Mucosa of descending colon (tissue), 3 donors: ENCODE results near the gene YAP1. TPM values are rescaled to one million over a fixed set of nuclear protein-coding genes. Genes with fewer than 3 reads are reported as not detected.

Source experiments
- ATAC-seq: fragments of 200-7000 bp; cut with Tn5 transposase; one replicate; pipeline ENCODE4 v1.9.1; 2020; ENCODE audit warnings: mild to moderate bottlenecking, moderate library complexity
- DNase-seq, 3 donors: peaks; one replicate each; pipeline ENCODE4 v3.0.0-alpha.2; 2020
- H3K36me3 ChIP-seq: fragments of 200-600 bp; one replicate; pipeline ENCODE4 v1.8.0; 2021; ENCODE audit warnings: low read depth, mild to moderate bottlenecking
- H3K4me1 ChIP-seq: fragments of 200-600 bp; one replicate; pipeline ENCODE4 v1.8.0; 2021; ENCODE audit warnings: low read depth, mild to moderate bottlenecking
- H3K4me3 ChIP-seq: fragments of 200-600 bp; one replicate; pipeline ENCODE4 v1.8.0; 2021; ENCODE audit warnings: mild to moderate bottlenecking
- H3K9me3 ChIP-seq: fragments of 200-600 bp; one replicate; pipeline ENCODE4 v1.8.0; 2021; ENCODE audit warnings: mild to moderate bottlenecking
- CTCF ChIP-seq: fragments of 200-600 bp; IDR thresholded peaks from one replicate; pipeline ENCODE4 v1.8.0; 2022; ENCODE audit warnings: antibody characterized with exemption, mild to moderate bottlenecking
- intact Hi-C, 2 donors: fragments of 100-400 bp; cut with DNase I in 1 of 2; cut with micrococcal nuclease in 1 of 2; formaldehyde crosslinking; loops; one replicate each; pipeline versions ENCODE4 v1.11.0 to v1.11.1; 2022; cut with DNase I, micrococcal nuclease
- total RNA-seq, 3 donors: library from RNA; stranded (reverse); fragmentation: NEBNext Ultra II Directional in 2 of 3; extraction: Animal tissue kit (Norgen Biotek cat#: 25700) in 2 of 3; gene quantifications; one replicate each; pipeline versions ENCODE4 v1.2.1 to v1.2.4, GENCODE V29; 2021 to 2023
- donor health status: DM: no; HTN: no; CAD: no; lungs with moderate emphysema.
- donor health status: DM: no; HTN: no; CAD: no.
- donor health status: DM: no; HTN: yes; CAD: no.

Gene YAP1
- total RNA-seq, 3 donors from 2014 or later: 41.3 to 126 (median 52.2) TPM

- no peaks in the 10 kb centered on the region for H3K36me3 ChIP-seq
- peak in 1 of 3 donors; percentile 29 for DNase-seq
- H3K4me1 ChIP-seq: no peaks in the 10 kb centered on the region
- intact Hi-C loops: no loop called here
- H3K4me3 ChIP-seq: no peak overlapping the region
- peak; percentile 68 for ATAC-seq
- H3K9me3 ChIP-seq: no peaks in the 10 kb centered on the region
- TF ChIP-seq CTCF: no peak
Measured at GRCh38 chr11:102229510-102230123, 119.4 kb downstream of the YAP1 start.

- no peak for DNase-seq
- intact Hi-C loops: no loop called here
- TF ChIP-seq CTCF: no peak
- H3K9me3 ChIP-seq: no peaks in the 10 kb centered on the region
- H3K4me1 ChIP-seq: no peaks in the 10 kb centered on the region
- no peak for ATAC-seq
- no peaks in the 10 kb centered on the region for H3K36me3 ChIP-seq
- no peak overlapping the region for H3K4me3 ChIP-seq
Measured at GRCh38 chr11:102230186-102230585, 119.9 kb downstream of the YAP1 start.

- Histone ChIP-seq H3K4me3 (no peak overlapping the region), H3K36me3 (no peaks in the 10 kb centered on the region), H3K4me1 (no peaks in the 10 kb centered on the region), H3K9me3 (no peaks in the 10 kb centered on the region)
- DNase-seq: no peak
- no peak for ATAC-seq
- intact Hi-C loops: no loop called here
- no peak for TF ChIP-seq CTCF
Measured at GRCh38 chr11:102230911-102231310, 120.7 kb downstream of the YAP1 start.

- H3K36me3 ChIP-seq: no peaks in the 10 kb centered on the region
- no peak for DNase-seq
- no peaks in the 10 kb centered on the region for H3K4me1 ChIP-seq
- no peak for ATAC-seq
- no peaks in the 10 kb centered on the region for H3K9me3 ChIP-seq
- H3K4me3 ChIP-seq: no peak overlapping the region
- intact Hi-C loops: no loop called here
- no peak for TF ChIP-seq CTCF
Measured at GRCh38 chr11:102234779-102235439, 124.7 kb downstream of the YAP1 start.

GRCh38 chr11:102237096-102237735 lies 127.0 kb downstream of the YAP1 start:
- intact Hi-C loops: no loop called here

More at GRCh38 chr11:102237096-102237735, 127.0 kb downstream of the YAP1 start:
- TF ChIP-seq CTCF: no peak
- H3K4me1 ChIP-seq: no peaks in the 10 kb centered on the region
- DNase-seq (no peak), ATAC-seq (no peak)
- H3K4me3 ChIP-seq: no peak overlapping the region
- no peaks in the 10 kb centered on the region for H3K36me3 ChIP-seq
- H3K9me3 ChIP-seq: no peaks in the 10 kb centered on the region
